Astrocyte of the cerebellum (primary cell): ENCODE measurements around the gene TENT5A.

Source experiments
- DNase-seq: peaks from one replicate; pipeline ENCODE4 v3.0.0-alpha.2; 2011; ENCODE audit warnings: low read depth
- H3K4me3 ChIP-seq: 2 replicates; pipeline ENCODE4 v1.5.1; 2011; ENCODE audit warnings: mild to moderate bottlenecking, low read depth, low read length, moderate library complexity
- CTCF ChIP-seq: IDR thresholded peaks from 2 replicates; pipeline ENCODE4 v1.5.1; 2012; ENCODE audit warnings: low read length, low read depth, moderate library complexity, mild to moderate bottlenecking; ENCODE audit errors: missing control alignments
- in situ Hi-C: cut with HindIII; loops from 2 replicates; pipeline ENCODE4 v1.10.0; 2017; ENCODE audit warnings: low sequenced_read_pairs

The TENT5A gene

GRCh38 chr6:81754906-81755305, 2.4 kb upstream of the TENT5A start:
- H3K4me3 ChIP-seq: no peak overlapping the region
- in situ Hi-C loops: no loop called here
- no peak for TF ChIP-seq CTCF
- no peak for DNase-seq

GRCh38 chr6:81753711-81754577, 1.5 kb upstream of the TENT5A start:
- no peak for DNase-seq
- peak; percentile 59 for TF ChIP-seq CTCF
- peak overlapping the region; percentile 87 for H3K4me3 ChIP-seq
- in situ Hi-C loops: no loop called here

- peak; percentile 44 for DNase-seq
- TF ChIP-seq CTCF: peak; percentile 35
- in situ Hi-C loops: no loop called here
- peak overlapping the region; percentile 87 for H3K4me3 ChIP-seq
Observed at GRCh38 chr6:81752921-81753710, 635 bp upstream of the TENT5A start.

GRCh38 chr6:81751388-81752083, 945 bp downstream of the TENT5A start:
- no peak for TF ChIP-seq CTCF
- in situ Hi-C loops: no loop called here
- DNase-seq: no peak
- peak overlapping the region; percentile 87 for H3K4me3 ChIP-seq

GRCh38 chr6:81750681-81751387, 1.6 kb downstream of the TENT5A start:
- in situ Hi-C loops: no loop called here
- TF ChIP-seq CTCF: no peak
- H3K4me3 ChIP-seq: peak overlapping the region; percentile 87
- no peak for DNase-seq

- H3K4me3 ChIP-seq: peak overlapping the region; percentile 87
- no peak for TF ChIP-seq CTCF
- in situ Hi-C loops: no loop called here
- no peak for DNase-seq
Observed at GRCh38 chr6:81750200-81750599, 2.3 kb downstream of the TENT5A start.
